Measurements from ENCODE around the gene CNPY1. TPM values are rescaled to one million over a fixed set of nuclear protein-coding genes. Genes with fewer than 3 reads are reported as not detected.

The CNPY1 gene
- total and polyA plus RNA-seq, 7 experiments from 2014 or later, result not detected

- no peak for ATAC-seq
- Mint-ChIP-seq H3K4me3 (peak overlapping the region in 1 of 10 donors; percentile 29), H3K36me3 (peaks cover 0 to 6% (median 0%) of the 10 kb centered on the region in 5 donors), H3K9me3 (peaks cover 0 to 1% (median 0%) of the 10 kb centered on the region in 11 donors), H3K4me1 (peaks cover 13 to 21% (median 17%) of the 10 kb centered on the region in 7 donors), H3K27ac (no peak overlapping the region), H3K27me3 (peaks cover 27 to 57% (median 45%) of the 10 kb centered on the region in 5 donors)
- Histone ChIP-seq H3K36me3 (ENCODE audit: control insufficient read depth in 2 of 3, insufficient read depth in 3 of 3, low read length in 3 of 3) (no peaks in the 10 kb centered on the region), H3K27ac (ENCODE audit: low read depth, low read length) (no peak overlapping the region), H3K9me3 (ENCODE audit: control insufficient read depth in 2 of 3, low read length in 3 of 3) (no peaks in the 10 kb centered on the region), H3K27me3 (ENCODE audit: control insufficient read depth in 2 of 2, insufficient read depth in 2 of 2, low read length in 2 of 2) (no peaks in the 10 kb centered on the region), H3K4me1 (ENCODE audit: control insufficient read depth in 2 of 2, insufficient read depth in 2 of 2, low read length in 2 of 2) (peaks cover 0 to 4% of the 10 kb centered on the region in 2 donors), H3K4me3 (ENCODE audit: low read length) (no peak overlapping the region)
- intact Hi-C loops (cut with micrococcal nuclease), result no loop called here
- CTCF ChIA-PET, result no interaction called here
- POLR2A ChIA-PET, result no interaction called here
- no peak for DNase-seq
These were observed 57.8 kb downstream of the CNPY1 start for GRCh38 chr7:155488483-155489127.

GRCh38 chr7:155487509-155488482 is 58.6 kb downstream of the CNPY1 start:
- H3K4me1 Mint-ChIP-seq, result peaks cover 16 to 25% (median 20%) of the 10 kb centered on the region in 7 donors
- H3K36me3 ChIP-seq (ENCODE audit: control insufficient read depth in 2 of 3, insufficient read depth in 3 of 3, low read length in 3 of 3), result no peaks in the 10 kb centered on the region
- H3K27me3 Mint-ChIP-seq, result peaks cover 25 to 65% (median 45%) of the 10 kb centered on the region in 5 donors
- H3K27ac ChIP-seq (ENCODE audit: low read depth, low read length), result no peak overlapping the region
- ChIA-PET POLR2A (no interaction called here), CTCF (no interaction called here)
- no peaks in the 10 kb centered on the region for H3K27me3 ChIP-seq (ENCODE audit: control insufficient read depth in 2 of 2, insufficient read depth in 2 of 2, low read length in 2 of 2)
- H3K36me3 Mint-ChIP-seq, result peaks cover 0 to 6% (median 0%) of the 10 kb centered on the region in 5 donors
- peaks cover 0 to 3% (median 0%) of the 10 kb centered on the region in 11 donors for H3K9me3 Mint-ChIP-seq
- H3K4me3 ChIP-seq (ENCODE audit: low read length), result no peak overlapping the region
- H3K27ac Mint-ChIP-seq, result no peak overlapping the region
- no peak for ATAC-seq
- H3K4me1 ChIP-seq (ENCODE audit: control insufficient read depth in 2 of 2, insufficient read depth in 2 of 2, low read length in 2 of 2), result peaks cover 0 to 4% of the 10 kb centered on the region in 2 donors
- H3K9me3 ChIP-seq (ENCODE audit: control insufficient read depth in 2 of 3, low read length in 3 of 3), result no peaks in the 10 kb centered on the region
- no peak for DNase-seq
- intact Hi-C loops (cut with micrococcal nuclease), result no loop called here
- no peak overlapping the region for H3K4me3 Mint-ChIP-seq

GRCh38 chr7:155486783-155487508 is 59.4 kb downstream of the CNPY1 start:
- Histone ChIP-seq H3K4me3 (ENCODE audit: low read length) (no peak overlapping the region), H3K36me3 (ENCODE audit: control insufficient read depth in 2 of 3, insufficient read depth in 3 of 3, low read length in 3 of 3) (no peaks in the 10 kb centered on the region), H3K4me1 (ENCODE audit: control insufficient read depth in 2 of 2, insufficient read depth in 2 of 2, low read length in 2 of 2) (peaks cover 0 to 4% of the 10 kb centered on the region in 2 donors), H3K27me3 (ENCODE audit: control insufficient read depth in 2 of 2, insufficient read depth in 2 of 2, low read length in 2 of 2) (no peaks in the 10 kb centered on the region), H3K9me3 (ENCODE audit: control insufficient read depth in 2 of 3, low read length in 3 of 3) (no peaks in the 10 kb centered on the region), H3K27ac (ENCODE audit: low read depth, low read length) (no peak overlapping the region)
- Mint-ChIP-seq H3K9me3 (peaks cover 0 to 5% (median 0%) of the 10 kb centered on the region in 11 donors), H3K4me3 (no peak overlapping the region), H3K36me3 (peaks cover 0 to 3% (median 0%) of the 10 kb centered on the region in 5 donors), H3K4me1 (peaks cover 14 to 26% (median 19%) of the 10 kb centered on the region in 7 donors), H3K27me3 (peaks cover 20 to 65% (median 45%) of the 10 kb centered on the region in 5 donors), H3K27ac (no peak overlapping the region)
- DNase-seq, result no peak
- ATAC-seq, result no peak
- CTCF ChIA-PET, result no interaction called here
- intact Hi-C loops (cut with micrococcal nuclease), result no loop called here
- POLR2A ChIA-PET, result no interaction called here

DNA sequence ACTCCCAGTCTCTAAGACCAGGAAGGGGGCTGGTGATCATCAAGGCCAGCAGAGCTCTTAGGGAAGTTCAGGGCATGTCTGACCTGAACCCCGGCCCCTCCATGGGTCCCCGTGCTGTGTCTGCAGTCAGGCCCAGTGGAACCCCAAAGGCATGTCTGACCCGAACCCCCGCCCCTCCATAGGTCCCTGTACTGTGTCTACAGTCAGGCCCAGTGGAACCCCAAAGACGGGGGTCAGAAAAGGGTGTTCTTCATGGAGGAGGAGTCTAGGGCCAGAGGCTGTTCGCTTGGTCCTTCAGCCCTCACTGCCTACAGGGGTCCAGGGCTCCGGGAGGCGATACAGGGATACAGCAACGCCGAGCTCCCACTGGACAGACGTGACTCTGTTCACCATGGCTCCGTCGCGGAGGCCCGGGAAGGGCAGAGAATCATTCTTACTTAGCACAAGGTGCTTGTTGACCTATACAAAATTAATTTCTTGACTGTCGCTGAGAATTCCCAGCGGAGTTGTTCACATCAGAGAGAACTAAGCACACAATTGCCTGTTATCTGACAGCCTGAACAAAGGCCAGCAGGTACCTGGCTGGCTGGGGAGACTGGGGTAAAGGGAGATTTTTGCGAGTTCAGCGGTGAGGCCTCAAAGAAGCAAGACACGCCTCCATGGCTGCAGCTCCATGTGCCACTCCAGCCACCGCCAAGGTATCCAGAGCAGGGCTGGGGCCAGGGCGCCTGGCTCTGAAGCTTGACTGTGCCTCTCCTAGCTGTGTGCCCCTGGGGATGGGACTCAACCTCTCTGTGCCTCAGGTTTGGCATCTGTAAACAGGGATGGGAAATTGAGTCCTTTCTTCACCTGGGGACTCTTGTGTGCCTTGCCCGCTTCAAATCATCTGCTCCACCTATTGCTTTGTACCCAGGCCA is 61.6 kb downstream of the CNPY1 start:
- Histone ChIP-seq H3K4me1 (ENCODE audit: control insufficient read depth in 2 of 2, insufficient read depth in 2 of 2, low read length in 2 of 2) (no peaks in the 10 kb centered on the region), H3K4me3 (ENCODE audit: low read length) (no peak overlapping the region), H3K9me3 (ENCODE audit: control insufficient read depth in 2 of 3, low read length in 3 of 3) (no peaks in the 10 kb centered on the region), H3K36me3 (ENCODE audit: control insufficient read depth in 2 of 3, insufficient read depth in 3 of 3, low read length in 3 of 3) (no peaks in the 10 kb centered on the region), H3K27me3 (ENCODE audit: control insufficient read depth in 2 of 2, insufficient read depth in 2 of 2, low read length in 2 of 2) (no peaks in the 10 kb centered on the region), H3K27ac (ENCODE audit: low read depth, low read length) (no peak overlapping the region)
- intact Hi-C loops (cut with micrococcal nuclease), result no loop called here
- DNase-seq (no peak), ATAC-seq (no peak)
- peaks cover 0 to 10% (median 0%) of the 10 kb centered on the region in 11 donors for H3K9me3 Mint-ChIP-seq
- peaks cover 0 to 13% (median 6%) of the 10 kb centered on the region in 7 donors for H3K4me1 Mint-ChIP-seq
- CTCF ChIA-PET, result no interaction called here
- no peaks in the 10 kb centered on the region for H3K36me3 Mint-ChIP-seq
- POLR2A ChIA-PET, result no interaction called here
- H3K27ac Mint-ChIP-seq, result no peak overlapping the region
- H3K27me3 Mint-ChIP-seq, result peaks cover 14 to 52% (median 40%) of the 10 kb centered on the region in 5 donors
- H3K4me3 Mint-ChIP-seq, result no peak overlapping the region

GRCh38 chr7:155483868-155484325 is 62.5 kb downstream of the CNPY1 start:
- Histone ChIP-seq H3K4me1 (ENCODE audit: control insufficient read depth in 2 of 2, insufficient read depth in 2 of 2, low read length in 2 of 2) (no peaks in the 10 kb centered on the region), H3K4me3 (ENCODE audit: low read length) (no peak overlapping the region), H3K9me3 (ENCODE audit: control insufficient read depth in 2 of 3, low read length in 3 of 3) (no peaks in the 10 kb centered on the region), H3K36me3 (ENCODE audit: control insufficient read depth in 2 of 3, insufficient read depth in 3 of 3, low read length in 3 of 3) (no peaks in the 10 kb centered on the region), H3K27me3 (ENCODE audit: control insufficient read depth in 2 of 2, insufficient read depth in 2 of 2, low read length in 2 of 2) (no peaks in the 10 kb centered on the region), H3K27ac (ENCODE audit: low read depth, low read length) (no peak overlapping the region)
- Mint-ChIP-seq H3K27ac (no peak overlapping the region), H3K27me3 (peaks cover 16 to 51% (median 40%) of the 10 kb centered on the region in 5 donors), H3K4me1 (peaks cover 0 to 13% (median 4%) of the 10 kb centered on the region in 7 donors), H3K4me3 (no peak overlapping the region), H3K36me3 (peaks cover 0 to 1% (median 0%) of the 10 kb centered on the region in 5 donors), H3K9me3 (peaks cover 0 to 10% (median 0%) of the 10 kb centered on the region in 11 donors)
- CTCF ChIA-PET, result no interaction called here
- POLR2A ChIA-PET, result no interaction called here
- intact Hi-C loops (cut with micrococcal nuclease), result no loop called here
- no peak for DNase-seq
- ATAC-seq, result no peak
